Esophagus muscularis mucosa (tissue), 3 donors: Measurements from ENCODE around the gene ATP23.

Experiments
- CTCF ChIP-seq, 3 experiments: fragments of 200-600 bp in 2 of 3; fragments of 450-650 bp in 1 of 3; sonication (generic) in 2 of 3; IDR thresholded peaks; one replicate each; pipeline ENCODE4 v1.5.1; 2017 to 2019; ENCODE audit warnings: antibody characterized with exemption in 3 of 3, mild to moderate bottlenecking in 2 of 3, moderate library complexity in 1 of 3
- POLR2AphosphoS5 ChIP-seq, 2 donors: sonication (generic); formaldehyde crosslinking; IDR thresholded peaks; one replicate each; pipeline ENCODE4 v1.6.1; 2017; ENCODE audit warnings: antibody characterized with exemption in 2 of 2

- TF ChIP-seq CTCF (IDR thresholded peaks at IDR 0.05) (no peak), POLR2AphosphoS5 (IDR thresholded peaks at IDR 0.05) (peak; percentile 81 to 95)
Observed at GRCh38 chr12:57935839-57936512, 5.4 kb upstream of the ATP23 start.
